Measurements from ENCODE around the gene TTC13. TPM values are rescaled to one million over a fixed set of nuclear protein-coding genes. Genes with fewer than 3 reads are reported as not detected.

The TTC13 gene
- polyA plus RNA-seq, 3 donors = 9.2 to 24.4 (median 10.8) TPM

- no peak overlapping the region for H3K27ac ChIP-seq (ENCODE audit: low read depth in 1 of 2, low read length in 2 of 2)
- H3K27me3 Mint-ChIP-seq (ENCODE audit: low read depth in 3 of 3) = peaks cover 2 to 10% (median 6%) of the 10 kb centered on the region in 3 donors
- no peaks in the 10 kb centered on the region for H3K79me2 ChIP-seq (ENCODE audit: insufficient read depth, low read length)
- H3K27ac Mint-ChIP-seq = no peak overlapping the region
- DNase-seq = no peak
- H3K4me1 ChIP-seq (ENCODE audit: control insufficient read depth in 1 of 2, insufficient read depth in 2 of 2, low read length in 2 of 2) = no peaks in the 10 kb centered on the region
- peaks cover 0 to 2% (median 0%) of the 10 kb centered on the region in 7 donors for H3K9me3 Mint-ChIP-seq
- H3K9ac ChIP-seq (ENCODE audit: insufficient read depth, low read length, poor library complexity, severe bottlenecking) = no peak overlapping the region
- peaks cover 8 to 19% of the 10 kb centered on the region in 2 donors for H3K36me3 Mint-ChIP-seq
- H3K4me2 ChIP-seq (replicated peaks; ENCODE audit: extremely low read depth, low read length, poor library complexity, severe bottlenecking) = no peak overlapping the region
- H4K20me1 ChIP-seq (ENCODE audit: insufficient read depth, low read length) = no peaks in the 10 kb centered on the region
- H3K9me3 ChIP-seq (replicated peaks in 1 of 2; ENCODE audit: control insufficient read depth in 1 of 2, insufficient read depth in 1 of 2, low read length in 2 of 2) = no peaks in the 10 kb centered on the region
- H3K4me1 Mint-ChIP-seq = no peaks in the 10 kb centered on the region
- no CpG with 5 or more reads among the region's 4 CpGs for WGBS (ENCODE audit: insufficient coverage)
- H3K4me3 Mint-ChIP-seq = no peak overlapping the region
- intact Hi-C loops (cut with micrococcal nuclease) = no loop called here
- peaks cover 3 to 18% of the 10 kb centered on the region in 2 donors for H3K36me3 ChIP-seq (replicated peaks in 1 of 2; ENCODE audit: control insufficient read depth in 1 of 2, insufficient read depth in 2 of 2, low read length in 2 of 2)
- no peak overlapping the region for H3K4me3 ChIP-seq (replicated peaks in 1 of 3; ENCODE audit: low read depth in 2 of 3, low read length in 3 of 3)
- no peaks in the 10 kb centered on the region for H3K27me3 ChIP-seq (ENCODE audit: control insufficient read depth in 2 of 2, insufficient read depth in 2 of 2, low read length in 2 of 2)
- no peak for TF ChIP-seq CTCF (IDR thresholded peaks at IDR 0.05)
- no peak overlapping the region for H2AFZ ChIP-seq (ENCODE audit: insufficient read depth, low read depth, low read length, poor library complexity, severe bottlenecking)
These were observed 80.5 kb downstream of the TTC13 start for GRCh38 chr1:230898144-230898543.

DNA sequence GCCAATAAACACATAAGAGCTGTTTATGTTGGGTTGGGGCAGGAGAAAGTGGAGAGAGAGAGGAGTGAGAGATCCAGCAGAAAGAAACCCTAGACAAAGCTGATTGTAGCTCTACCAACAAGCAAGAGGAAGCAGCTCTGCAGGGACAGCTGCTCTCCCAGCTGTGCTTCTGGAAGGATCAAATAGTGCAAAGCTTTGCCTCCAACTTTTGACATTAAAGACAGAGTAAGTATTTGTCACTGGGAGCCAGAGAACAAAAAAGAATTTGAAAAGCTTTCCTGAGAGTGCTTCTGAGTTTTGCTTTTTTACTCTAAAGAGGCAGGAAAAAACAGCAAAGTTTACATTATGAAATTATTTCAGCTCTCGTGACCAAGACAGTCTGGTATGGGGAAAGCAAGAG lies 81.9 kb downstream of the TTC13 start:
- Histone ChIP-seq H2AFZ (ENCODE audit: insufficient read depth, low read depth, low read length, poor library complexity, severe bottlenecking) (no peak overlapping the region), H4K20me1 (ENCODE audit: insufficient read depth, low read length) (no peaks in the 10 kb centered on the region), H3K4me2 (replicated peaks; ENCODE audit: extremely low read depth, low read length, poor library complexity, severe bottlenecking) (no peak overlapping the region), H3K27ac (ENCODE audit: low read depth in 1 of 2, low read length in 2 of 2) (no peak overlapping the region), H3K9ac (ENCODE audit: insufficient read depth, low read length, poor library complexity, severe bottlenecking) (no peak overlapping the region), H3K4me3 (replicated peaks in 1 of 3; ENCODE audit: low read depth in 2 of 3, low read length in 3 of 3) (no peak overlapping the region), H3K9me3 (replicated peaks in 1 of 2; ENCODE audit: control insufficient read depth in 1 of 2, insufficient read depth in 1 of 2, low read length in 2 of 2) (no peaks in the 10 kb centered on the region), H3K36me3 (replicated peaks in 1 of 2; ENCODE audit: control insufficient read depth in 1 of 2, insufficient read depth in 2 of 2, low read length in 2 of 2) (peaks cover 3 to 11% of the 10 kb centered on the region in 2 donors), H3K27me3 (ENCODE audit: control insufficient read depth in 2 of 2, insufficient read depth in 2 of 2, low read length in 2 of 2) (no peaks in the 10 kb centered on the region), H3K4me1 (ENCODE audit: control insufficient read depth in 1 of 2, insufficient read depth in 2 of 2, low read length in 2 of 2) (no peaks in the 10 kb centered on the region), H3K79me2 (ENCODE audit: insufficient read depth, low read length) (no peaks in the 10 kb centered on the region)
- Mint-ChIP-seq H3K9me3 (peaks cover 0 to 2% (median 0%) of the 10 kb centered on the region in 7 donors), H3K27ac (no peak overlapping the region), H3K4me3 (no peak overlapping the region), H3K4me1 (no peaks in the 10 kb centered on the region), H3K27me3 (ENCODE audit: low read depth in 3 of 3) (peaks cover 2 to 10% (median 6%) of the 10 kb centered on the region in 3 donors), H3K36me3 (peaks cover 5 to 11% of the 10 kb centered on the region in 2 donors)
- DNase-seq = no peak
- TF ChIP-seq CTCF (IDR thresholded peaks at IDR 0.05) = no peak
- intact Hi-C loops (cut with micrococcal nuclease) = no loop called here
- 83% methylated on average over 1 of the region's 1 CpG for WGBS (ENCODE audit: insufficient coverage)

All from CD14-positive monocyte (primary cell).